HG02610 (cell line): ENCODE results near the gene RIMS4.

Experiments used
- ATAC-seq: cut with Tn5 transposase; IDR thresholded peaks from one replicate; pipeline ENCODE4 v1.9.1; 2021; ENCODE audit warnings: mild to moderate bottlenecking, moderate library complexity; ENCODE audit not compliant: unreplicated experiment

The RIMS4 gene

GRCh38 chr20:44796758-44797457 is 13.4 kb downstream of the RIMS4 start:
- ATAC-seq: no peak

- ATAC-seq: no peak
These were observed 14.0 kb downstream of the RIMS4 start for GRCh38 chr20:44796311-44796710.

- ATAC-seq: no peak
These were observed 14.5 kb downstream of the RIMS4 start for GRCh38 chr20:44795836-44796235.

- no peak for ATAC-seq
These were observed 17.6 kb downstream of the RIMS4 start for GRCh38 chr20:44792796-44793195.

- no peak for ATAC-seq
These were observed 19.5 kb downstream of the RIMS4 start for GRCh38 chr20:44790638-44791393.

- no peak for ATAC-seq
These were observed 21.5 kb downstream of the RIMS4 start for GRCh38 chr20:44788706-44789456.

- no peak for ATAC-seq
These were observed 23.0 kb downstream of the RIMS4 start for GRCh38 chr20:44787299-44787698.

GRCh38 chr20:44785768-44786167 is 24.6 kb downstream of the RIMS4 start:
- ATAC-seq: no peak

GRCh38 chr20:44784688-44785087 is 25.7 kb downstream of the RIMS4 start:
- no peak for ATAC-seq

- ATAC-seq: no peak
These were observed 28.6 kb downstream of the RIMS4 start for GRCh38 chr20:44781791-44782190.

- no peak for ATAC-seq
These were observed 29.2 kb downstream of the RIMS4 start for GRCh38 chr20:44781118-44781517.

- ATAC-seq: no peak
These were observed 30.1 kb downstream of the RIMS4 start for GRCh38 chr20:44780226-44780625.

- ATAC-seq: no peak
These were observed 33.4 kb downstream of the RIMS4 start for GRCh38 chr20:44776980-44777379.

- no peak for ATAC-seq
These were observed 37.1 kb downstream of the RIMS4 start for GRCh38 chr20:44773070-44773829.

- no peak for ATAC-seq
These were observed 37.7 kb downstream of the RIMS4 start for GRCh38 chr20:44772636-44773035.

- ATAC-seq: no peak
These were observed 39.2 kb downstream of the RIMS4 start for GRCh38 chr20:44771172-44771535.

GRCh38 chr20:44770484-44771171 is 39.7 kb downstream of the RIMS4 start:
- no peak for ATAC-seq

GRCh38 chr20:44769481-44769863 is 40.9 kb downstream of the RIMS4 start:
- no peak for ATAC-seq

GRCh38 chr20:44768854-44769480 is 41.4 kb downstream of the RIMS4 start:
- no peak for ATAC-seq

- no peak for ATAC-seq
These were observed 42.1 kb downstream of the RIMS4 start for GRCh38 chr20:44768256-44768655.
